OCI-LY3 (cell line): ENCODE results near the gene BRD2.

Source experiments
- EZH2phosphoT487 ChIP-seq: fragments of 200-600 bp; shearing (Covaris generic); IDR thresholded peaks from 2 replicates; pipeline ENCODE4 v1.6.1; 2018; ENCODE audit warnings: antibody characterized with exemption, mixed run types, low read depth
- TF ChIP-seq, protein P1 (sequence below): fragments of 200-600, 300-600 bp; sonication (generic); IDR thresholded peaks from 2 replicates; pipeline ENCODE4 v1.5.1; 2014; ENCODE audit warnings: antibody characterized with exemption, low read length, low read depth

DNA sequence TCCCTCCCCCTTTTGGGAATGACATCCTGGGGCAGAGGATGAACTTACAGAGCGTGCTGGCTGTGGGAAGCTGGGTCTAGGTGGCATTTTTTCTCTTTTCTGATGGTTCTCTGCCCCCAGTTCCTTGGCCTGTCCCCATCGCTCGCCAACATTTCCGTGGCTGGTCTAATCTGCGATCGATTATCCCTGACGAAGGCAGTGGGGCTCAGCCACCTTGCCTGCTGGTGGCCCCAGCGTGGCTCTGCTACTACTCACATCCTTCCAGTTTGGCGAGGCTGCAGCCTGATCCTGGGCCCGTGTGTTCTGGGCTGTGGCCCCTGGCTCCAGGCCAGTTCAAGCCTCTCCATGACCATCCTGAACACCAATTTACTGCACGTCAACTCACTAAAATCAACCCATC, 47.4 kb downstream of the BRD2 start:
- TF ChIP-seq, protein P1, sequence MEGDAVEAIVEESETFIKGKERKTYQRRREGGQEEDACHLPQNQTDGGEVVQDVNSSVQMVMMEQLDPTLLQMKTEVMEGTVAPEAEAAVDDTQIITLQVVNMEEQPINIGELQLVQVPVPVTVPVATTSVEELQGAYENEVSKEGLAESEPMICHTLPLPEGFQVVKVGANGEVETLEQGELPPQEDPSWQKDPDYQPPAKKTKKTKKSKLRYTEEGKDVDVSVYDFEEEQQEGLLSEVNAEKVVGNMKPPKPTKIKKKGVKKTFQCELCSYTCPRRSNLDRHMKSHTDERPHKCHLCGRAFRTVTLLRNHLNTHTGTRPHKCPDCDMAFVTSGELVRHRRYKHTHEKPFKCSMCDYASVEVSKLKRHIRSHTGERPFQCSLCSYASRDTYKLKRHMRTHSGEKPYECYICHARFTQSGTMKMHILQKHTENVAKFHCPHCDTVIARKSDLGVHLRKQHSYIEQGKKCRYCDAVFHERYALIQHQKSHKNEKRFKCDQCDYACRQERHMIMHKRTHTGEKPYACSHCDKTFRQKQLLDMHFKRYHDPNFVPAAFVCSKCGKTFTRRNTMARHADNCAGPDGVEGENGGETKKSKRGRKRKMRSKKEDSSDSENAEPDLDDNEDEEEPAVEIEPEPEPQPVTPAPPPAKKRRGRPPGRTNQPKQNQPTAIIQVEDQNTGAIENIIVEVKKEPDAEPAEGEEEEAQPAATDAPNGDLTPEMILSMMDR, result no peak
- TF ChIP-seq EZH2phosphoT487, result no peak
